Trophoblast cell (in vitro differentiated cells and primary cell): ENCODE measurements around the gene CD151.

ENCODE experiments used
- DNase-seq, 2 donors: peaks; one replicate each; pipeline ENCODE4 v3.0.0-alpha.2; 2016
- H2AFZ ChIP-seq: 2 replicates; pipeline ENCODE4 v1.6.1; 2013; ENCODE audit warnings: low read length, moderate library complexity, mild to moderate bottlenecking; ENCODE audit not compliant: insufficient read depth, poor library complexity
- H2AK5ac ChIP-seq: 2 replicates; pipeline ENCODE4 v1.6.1; 2013; ENCODE audit warnings: mild to moderate bottlenecking, low read length
- H2BK120ac ChIP-seq: 2 replicates; pipeline ENCODE4 v1.6.1; 2013; ENCODE audit warnings: low read length, mild to moderate bottlenecking, moderate library complexity; ENCODE audit not compliant: insufficient read depth, poor library complexity
- H2BK12ac ChIP-seq: 2 replicates; pipeline ENCODE4 v1.6.1; 2013; ENCODE audit warnings: mild to moderate bottlenecking, low read length, moderate library complexity
- H2BK5ac ChIP-seq: 2 replicates; pipeline ENCODE4 v1.6.1; 2013; ENCODE audit warnings: low read length, low read depth, moderate library complexity, mild to moderate bottlenecking; ENCODE audit not compliant: poor library complexity
- H3K14ac ChIP-seq: 2 replicates; pipeline ENCODE4 v1.6.1; 2013; ENCODE audit warnings: mild to moderate bottlenecking, low read length
- H3K18ac ChIP-seq: 2 replicates; pipeline ENCODE4 v1.6.1; 2013; ENCODE audit warnings: mild to moderate bottlenecking, low read length
- H3K23ac ChIP-seq: 2 replicates; pipeline ENCODE4 v1.6.1; 2013; ENCODE audit warnings: low read length
- H3K27ac ChIP-seq: 2 replicates; pipeline ENCODE4 v1.5.1; 2013; ENCODE audit warnings: low read depth, mild to moderate bottlenecking, inconsistent platforms, low read length, moderate library complexity
- H3K27me3 ChIP-seq: 2 replicates; pipeline ENCODE4 v1.6.1; 2013; ENCODE audit warnings: inconsistent platforms, mild to moderate bottlenecking, low read length, moderate library complexity; ENCODE audit not compliant: insufficient read depth
- H3K36me3 ChIP-seq, 2 experiments: 1 replicate in 1 of 2; 2 replicates in 1 of 2; pipeline ENCODE4 v1.6.1; 2013; ENCODE audit warnings: low read length in 2 of 2, mild to moderate bottlenecking in 2 of 2, moderate library complexity in 1 of 2; ENCODE audit not compliant: insufficient read depth in 2 of 2, control insufficient read depth in 1 of 2
- H3K4ac ChIP-seq: 2 replicates; pipeline ENCODE4 v1.6.1; 2013; ENCODE audit warnings: low read depth, mild to moderate bottlenecking, low read length, moderate library complexity
- H3K4me1 ChIP-seq, 2 experiments: 1 replicate in 1 of 2; 2 replicates in 1 of 2; pipeline ENCODE4 v1.6.1; 2013; ENCODE audit warnings: low read length in 2 of 2, mild to moderate bottlenecking in 2 of 2, moderate library complexity in 1 of 2; ENCODE audit not compliant: insufficient read depth in 2 of 2, control insufficient read depth in 1 of 2
- H3K4me2 ChIP-seq: 2 replicates; pipeline ENCODE4 v1.6.1; 2013; ENCODE audit warnings: inconsistent platforms, mild to moderate bottlenecking, low read length, moderate library complexity
- H3K4me3 ChIP-seq: 2 replicates; pipeline ENCODE4 v1.5.1; 2013; ENCODE audit warnings: mild to moderate bottlenecking, low read depth, low read length, inconsistent platforms
- H3K79me1 ChIP-seq: one replicate; pipeline ENCODE4 v1.6.1; 2013; ENCODE audit warnings: low read length
- H3K79me2 ChIP-seq: 2 replicates; pipeline ENCODE4 v1.6.1; 2013; ENCODE audit warnings: low read length, mild to moderate bottlenecking; ENCODE audit not compliant: control insufficient read depth, insufficient read depth, poor library complexity
- H3K9ac ChIP-seq: 2 replicates; pipeline ENCODE4 v1.6.1; 2013; ENCODE audit warnings: mild to moderate bottlenecking, low read length
- H3K9me3 ChIP-seq: 2 replicates; pipeline ENCODE4 v1.6.1; 2013; ENCODE audit warnings: low read depth, mild to moderate bottlenecking, control low read depth, inconsistent platforms, low read length; ENCODE audit not compliant: insufficient read depth
- H4K12ac ChIP-seq: 2 replicates; pipeline ENCODE4 v1.6.1; 2013; ENCODE audit warnings: low read depth, mild to moderate bottlenecking, low read length, moderate library complexity
- H4K8ac ChIP-seq: 2 replicates; pipeline ENCODE4 v1.6.1; 2013; ENCODE audit warnings: low read depth, mild to moderate bottlenecking, low read length, moderate library complexity
- H4K91ac ChIP-seq: one replicate; pipeline ENCODE4 v1.6.1; 2013; ENCODE audit warnings: low read depth, mild to moderate bottlenecking, low read length, moderate library complexity
- WGBS: extraction: QIAGEN DNeasy Blood & Tissue Kit; methylation state at CpG from one replicate; pipeline ENCODE4 v1.1.7; 2013; ENCODE audit warnings: missing lambda C conversion rate; ENCODE audit not compliant: insufficient read length, insufficient coverage; ENCODE audit errors: extremely low coverage; 5-methylcytosine and 5-hydroxymethylcytosine counted together

CD151 gene

DNA sequence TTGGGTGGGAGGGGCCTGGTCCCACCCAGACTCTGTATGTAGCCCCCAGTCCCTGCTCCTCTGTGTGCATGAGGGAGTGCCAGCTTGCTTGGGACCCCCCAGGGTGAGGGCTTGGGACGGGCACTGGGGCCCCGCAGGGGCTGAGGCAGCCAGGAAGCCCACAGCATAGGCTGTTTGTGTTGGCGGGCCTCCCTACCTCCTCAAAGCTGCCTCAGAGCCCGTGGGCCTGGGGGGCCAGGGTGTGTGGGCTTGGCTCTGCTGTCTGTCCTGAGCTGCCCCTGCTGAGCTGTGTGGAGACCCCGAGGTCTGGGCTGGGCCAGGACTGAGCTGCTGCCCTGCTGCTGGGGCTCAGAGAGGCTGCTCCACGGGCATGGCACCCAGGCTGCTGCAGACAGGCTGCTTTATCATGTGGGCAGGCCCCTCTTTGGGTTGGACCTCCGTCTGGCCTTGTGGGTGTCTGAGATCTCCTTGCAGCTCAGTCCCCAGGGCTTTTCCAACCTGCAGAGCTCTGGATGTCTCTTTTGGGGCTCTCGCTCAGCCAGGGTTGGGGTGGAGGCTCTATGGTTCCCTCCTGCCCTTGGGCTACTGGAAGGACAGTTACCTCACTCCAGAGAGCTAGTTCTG, 13.2 kb downstream of the CD151 start:
- Histone ChIP-seq H3K14ac (no peak overlapping the region), H3K36me3 (peaks cover 2 to 4% of the 10 kb centered on the region in 2 experiments), H3K4ac (no peak overlapping the region), H2AK5ac (peak overlapping the region; percentile 41), H2BK12ac (no peak overlapping the region), H4K12ac (no peak overlapping the region), H4K8ac (no peak overlapping the region), H3K27ac (no peak overlapping the region), H2BK120ac (no peak overlapping the region), H3K9me3 (no peaks in the 10 kb centered on the region), H3K4me2 (no peak overlapping the region), H3K23ac (no peak overlapping the region), H2BK5ac (no peak overlapping the region), H4K91ac (no peak overlapping the region), H3K4me3 (no peak overlapping the region), H3K79me1 (peaks cover 13% of the 10 kb centered on the region), H3K4me1 (peaks cover 28 to 38% of the 10 kb centered on the region in 2 experiments), H2AFZ (no peak overlapping the region), H3K18ac (no peak overlapping the region), H3K79me2 (peaks cover 10% of the 10 kb centered on the region), H3K27me3 (peaks cover 13% of the 10 kb centered on the region), H3K9ac (no peak overlapping the region)
- no peak for DNase-seq
- no CpG with 5 or more reads among the region's 8 CpGs for WGBS

DNA sequence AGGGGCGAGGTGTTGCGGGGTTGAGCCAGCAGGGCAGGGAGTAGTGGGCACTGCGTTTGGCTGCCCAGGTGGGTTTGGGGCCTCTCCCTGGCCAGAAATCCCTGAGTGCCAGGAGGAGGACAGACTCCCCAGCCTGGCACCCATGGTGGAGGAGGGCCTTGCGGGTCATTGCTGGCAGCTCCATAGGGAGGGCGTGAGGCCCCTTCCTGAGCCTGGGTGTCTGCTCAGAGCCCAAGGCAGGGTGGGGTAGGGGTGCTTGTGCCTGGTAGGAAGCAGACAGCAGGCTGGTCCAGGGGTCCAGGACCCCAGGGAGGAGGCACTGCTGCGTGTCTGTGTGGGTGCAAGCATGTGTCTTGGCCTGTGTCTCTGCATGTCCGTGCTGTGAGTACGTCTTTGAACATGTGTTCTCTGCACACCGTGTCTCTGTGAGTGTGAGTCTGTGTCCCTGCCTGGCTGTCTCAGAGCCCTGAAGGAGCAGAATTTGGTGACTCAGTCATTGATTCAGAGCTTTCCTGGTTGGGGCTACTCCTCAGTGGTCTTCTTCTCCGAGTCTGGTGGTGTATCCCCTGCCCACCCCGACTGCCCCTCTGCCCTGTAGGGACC, 13.8 kb downstream of the CD151 start:
- no peak overlapping the region for H3K4me3 ChIP-seq
- H3K14ac ChIP-seq, result no peak overlapping the region
- H3K36me3 ChIP-seq, result no peaks in the 10 kb centered on the region
- no peak overlapping the region for H3K27ac ChIP-seq
- no peak overlapping the region for H2BK120ac ChIP-seq
- no peak overlapping the region for H3K23ac ChIP-seq
- WGBS, result no CpG with 5 or more reads among the region's 11 CpGs
- H3K9ac ChIP-seq, result no peak overlapping the region
- no peak overlapping the region for H4K8ac ChIP-seq
- peaks cover 14% of the 10 kb centered on the region for H3K27me3 ChIP-seq
- no peak for DNase-seq
- H3K4me2 ChIP-seq, result no peak overlapping the region
- no peak overlapping the region for H3K18ac ChIP-seq
- no peak overlapping the region for H4K12ac ChIP-seq
- H3K9me3 ChIP-seq, result no peaks in the 10 kb centered on the region
- no peak overlapping the region for H2BK5ac ChIP-seq
- peaks cover 13% of the 10 kb centered on the region for H3K79me1 ChIP-seq
- no peak overlapping the region for H2AK5ac ChIP-seq
- no peak overlapping the region for H4K91ac ChIP-seq
- H3K4ac ChIP-seq, result no peak overlapping the region
- peaks cover 24 to 33% of the 10 kb centered on the region in 2 experiments for H3K4me1 ChIP-seq
- peaks cover 7% of the 10 kb centered on the region for H3K79me2 ChIP-seq
- H2BK12ac ChIP-seq, result no peak overlapping the region
- H2AFZ ChIP-seq, result no peak overlapping the region

DNA sequence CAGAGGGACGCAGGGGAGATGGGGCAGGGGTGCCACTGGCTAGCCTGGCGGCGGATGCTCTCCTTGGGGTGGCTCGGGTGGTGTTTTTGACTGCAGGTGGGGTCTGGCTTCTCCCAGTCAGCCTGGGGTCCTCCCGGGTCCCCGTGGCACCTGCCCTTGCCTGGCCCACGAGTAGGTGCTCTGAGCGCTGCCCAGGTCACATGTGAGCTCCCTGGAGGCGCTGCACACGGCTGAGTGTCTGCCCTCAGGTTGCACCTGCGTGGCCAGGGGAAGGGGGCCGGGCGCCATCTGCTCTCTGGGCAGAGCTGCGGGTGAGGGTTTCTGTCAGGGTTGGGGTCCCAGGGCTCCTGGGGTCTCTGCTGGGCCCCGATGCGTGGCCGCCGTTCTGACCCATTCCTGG, 15.1 kb downstream of the CD151 start:
- Histone ChIP-seq H4K8ac (no peak overlapping the region), H3K79me2 (no peaks in the 10 kb centered on the region), H3K18ac (no peak overlapping the region), H3K36me3 (no peaks in the 10 kb centered on the region), H3K4ac (no peak overlapping the region), H3K9me3 (no peaks in the 10 kb centered on the region), H4K12ac (no peak overlapping the region), H3K4me2 (no peak overlapping the region), H2AFZ (no peak overlapping the region), H2AK5ac (no peak overlapping the region), H3K9ac (no peak overlapping the region), H3K4me1 (peaks cover 24 to 33% of the 10 kb centered on the region in 2 experiments), H4K91ac (no peak overlapping the region), H3K79me1 (peaks cover 8% of the 10 kb centered on the region), H3K4me3 (no peak overlapping the region), H3K27ac (no peak overlapping the region), H2BK12ac (no peak overlapping the region), H2BK5ac (no peak overlapping the region), H3K23ac (no peak overlapping the region), H2BK120ac (no peak overlapping the region), H3K27me3 (peaks cover 14% of the 10 kb centered on the region), H3K14ac (no peak overlapping the region)
- no CpG with 5 or more reads among the region's 18 CpGs for WGBS
- no peak for DNase-seq

DNA sequence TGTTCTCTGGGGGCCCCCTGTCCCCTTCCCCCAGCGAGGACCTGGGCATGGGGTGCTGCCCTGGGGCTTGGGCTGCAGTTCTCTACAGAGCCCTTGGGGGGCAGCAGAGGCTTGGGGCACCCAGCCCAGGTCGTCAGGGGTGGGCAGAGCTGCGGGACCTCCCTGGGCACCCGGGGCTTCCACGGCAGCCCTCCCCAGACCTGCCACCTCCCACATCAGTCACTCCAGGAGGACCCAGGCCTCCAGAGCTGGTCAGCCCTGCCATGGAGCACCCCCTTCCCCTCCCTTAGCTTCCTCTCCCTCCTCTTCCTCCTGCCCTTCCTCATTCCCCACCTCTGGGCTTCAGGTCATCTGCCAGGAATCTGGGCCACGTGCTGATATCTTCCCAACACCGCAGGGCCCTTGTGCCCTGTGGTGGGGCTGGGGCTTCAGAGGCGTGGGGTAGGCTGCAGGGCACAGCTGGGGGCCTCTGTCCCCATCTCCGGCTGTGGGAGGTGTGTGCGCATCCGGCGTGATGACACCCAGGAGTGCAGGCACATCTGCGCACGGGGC, 15.7 kb downstream of the CD151 start:
- no peak overlapping the region for H3K4ac ChIP-seq
- H2BK120ac ChIP-seq, result no peak overlapping the region
- no peak overlapping the region for H3K23ac ChIP-seq
- no peak overlapping the region for H3K9ac ChIP-seq
- no peak overlapping the region for H2BK12ac ChIP-seq
- H3K36me3 ChIP-seq, result no peaks in the 10 kb centered on the region
- DNase-seq, result peak in 1 of 2 donors; percentile 33
- no CpG with 5 or more reads among the region's 14 CpGs for WGBS
- peaks cover 14% of the 10 kb centered on the region for H3K27me3 ChIP-seq
- no peak overlapping the region for H2AK5ac ChIP-seq
- no peak overlapping the region for H2BK5ac ChIP-seq
- peaks cover 22 to 30% of the 10 kb centered on the region in 2 experiments for H3K4me1 ChIP-seq
- no peak overlapping the region for H4K12ac ChIP-seq
- no peak overlapping the region for H3K18ac ChIP-seq
- H2AFZ ChIP-seq, result no peak overlapping the region
- H3K79me1 ChIP-seq, result peaks cover 4% of the 10 kb centered on the region
- no peaks in the 10 kb centered on the region for H3K79me2 ChIP-seq
- no peak overlapping the region for H3K27ac ChIP-seq
- no peak overlapping the region for H3K4me3 ChIP-seq
- H3K4me2 ChIP-seq, result no peak overlapping the region
- no peaks in the 10 kb centered on the region for H3K9me3 ChIP-seq
- H3K14ac ChIP-seq, result no peak overlapping the region
- no peak overlapping the region for H4K91ac ChIP-seq
- H4K8ac ChIP-seq, result no peak overlapping the region
